Nephron progenitor cell (in vitro differentiated cells): ENCODE measurements around the gene CX3CL1.

ENCODE experiments used
- DNase-seq: peaks from one replicate; pipeline ENCODE4 v3.0.0; 2021
- H3K27ac Mint-ChIP-seq: 2 replicates; pipeline ENCODE4 v1.8.0; 2021; ENCODE audit warnings: mild to moderate bottlenecking, moderate library complexity, mixed read lengths
- H3K27me3 Mint-ChIP-seq: 2 replicates; pipeline ENCODE4 v1.8.0; 2021; ENCODE audit warnings: mild to moderate bottlenecking, low read depth, mixed read lengths; ENCODE audit not compliant: poor library complexity
- H3K36me3 Mint-ChIP-seq: 2 replicates; pipeline ENCODE4 v1.8.0; 2021; ENCODE audit warnings: low read depth, mixed read lengths
- H3K4me1 Mint-ChIP-seq: 2 replicates; pipeline ENCODE4 v1.8.0; 2021; ENCODE audit warnings: mixed read lengths
- H3K4me3 Mint-ChIP-seq: 2 replicates; pipeline ENCODE4 v1.8.0; 2021; ENCODE audit warnings: mild to moderate bottlenecking, moderate library complexity, mixed read lengths
- H3K9me3 Mint-ChIP-seq: 2 replicates; pipeline ENCODE4 v1.8.0; 2021; ENCODE audit warnings: mild to moderate bottlenecking, moderate library complexity, mixed read lengths
- TF ChIP-seq, protein P1 (sequence below): fragments of 200-600 bp; sonication (generic); IDR thresholded peaks from 2 replicates; pipeline ENCODE4 v1.5.0; 2021; ENCODE audit warnings: antibody characterized with exemption

CX3CL1 gene

DNA sequence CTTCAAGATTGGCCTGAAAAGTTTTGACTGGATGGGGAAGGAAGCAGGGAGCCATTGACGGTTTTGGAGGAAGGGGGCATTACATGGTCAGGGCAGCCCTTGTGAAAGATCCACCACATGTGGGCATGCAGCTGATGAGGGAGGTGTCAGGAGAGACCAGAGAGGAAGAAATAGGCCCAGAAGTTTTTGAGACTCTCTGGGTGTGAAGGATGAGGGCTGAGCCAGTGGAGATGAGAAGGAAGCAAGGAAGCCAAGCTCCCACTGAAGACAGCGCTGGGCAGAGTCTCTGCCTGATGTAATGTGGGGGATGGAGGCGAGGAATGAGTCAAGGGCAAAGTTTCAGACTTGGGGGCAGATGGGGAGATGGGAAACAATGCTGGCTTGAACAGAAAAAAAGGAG is 32.8 kb downstream of the CX3CL1 start:
- DNase-seq: no peak
- H3K9me3 Mint-ChIP-seq: no peaks in the 10 kb centered on the region
- no peak overlapping the region for H3K4me3 Mint-ChIP-seq
- H3K27ac Mint-ChIP-seq: peak overlapping the region; percentile 17
- TF ChIP-seq, protein P1, sequence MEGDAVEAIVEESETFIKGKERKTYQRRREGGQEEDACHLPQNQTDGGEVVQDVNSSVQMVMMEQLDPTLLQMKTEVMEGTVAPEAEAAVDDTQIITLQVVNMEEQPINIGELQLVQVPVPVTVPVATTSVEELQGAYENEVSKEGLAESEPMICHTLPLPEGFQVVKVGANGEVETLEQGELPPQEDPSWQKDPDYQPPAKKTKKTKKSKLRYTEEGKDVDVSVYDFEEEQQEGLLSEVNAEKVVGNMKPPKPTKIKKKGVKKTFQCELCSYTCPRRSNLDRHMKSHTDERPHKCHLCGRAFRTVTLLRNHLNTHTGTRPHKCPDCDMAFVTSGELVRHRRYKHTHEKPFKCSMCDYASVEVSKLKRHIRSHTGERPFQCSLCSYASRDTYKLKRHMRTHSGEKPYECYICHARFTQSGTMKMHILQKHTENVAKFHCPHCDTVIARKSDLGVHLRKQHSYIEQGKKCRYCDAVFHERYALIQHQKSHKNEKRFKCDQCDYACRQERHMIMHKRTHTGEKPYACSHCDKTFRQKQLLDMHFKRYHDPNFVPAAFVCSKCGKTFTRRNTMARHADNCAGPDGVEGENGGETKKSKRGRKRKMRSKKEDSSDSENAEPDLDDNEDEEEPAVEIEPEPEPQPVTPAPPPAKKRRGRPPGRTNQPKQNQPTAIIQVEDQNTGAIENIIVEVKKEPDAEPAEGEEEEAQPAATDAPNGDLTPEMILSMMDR: no peak
- H3K27me3 Mint-ChIP-seq: peaks cover 24% of the 10 kb centered on the region
- H3K36me3 Mint-ChIP-seq: no peaks in the 10 kb centered on the region
- peaks cover 11% of the 10 kb centered on the region for H3K4me1 Mint-ChIP-seq

GRCh38 chr16:57406881-57407280 is 34.6 kb downstream of the CX3CL1 start:
- TF ChIP-seq, protein P1: no peak
- Mint-ChIP-seq H3K4me1 (peaks cover 23% of the 10 kb centered on the region), H3K27me3 (peaks cover 35% of the 10 kb centered on the region), H3K9me3 (no peaks in the 10 kb centered on the region), H3K27ac (no peak overlapping the region), H3K4me3 (no peak overlapping the region), H3K36me3 (no peaks in the 10 kb centered on the region)
- DNase-seq: no peak

DNA sequence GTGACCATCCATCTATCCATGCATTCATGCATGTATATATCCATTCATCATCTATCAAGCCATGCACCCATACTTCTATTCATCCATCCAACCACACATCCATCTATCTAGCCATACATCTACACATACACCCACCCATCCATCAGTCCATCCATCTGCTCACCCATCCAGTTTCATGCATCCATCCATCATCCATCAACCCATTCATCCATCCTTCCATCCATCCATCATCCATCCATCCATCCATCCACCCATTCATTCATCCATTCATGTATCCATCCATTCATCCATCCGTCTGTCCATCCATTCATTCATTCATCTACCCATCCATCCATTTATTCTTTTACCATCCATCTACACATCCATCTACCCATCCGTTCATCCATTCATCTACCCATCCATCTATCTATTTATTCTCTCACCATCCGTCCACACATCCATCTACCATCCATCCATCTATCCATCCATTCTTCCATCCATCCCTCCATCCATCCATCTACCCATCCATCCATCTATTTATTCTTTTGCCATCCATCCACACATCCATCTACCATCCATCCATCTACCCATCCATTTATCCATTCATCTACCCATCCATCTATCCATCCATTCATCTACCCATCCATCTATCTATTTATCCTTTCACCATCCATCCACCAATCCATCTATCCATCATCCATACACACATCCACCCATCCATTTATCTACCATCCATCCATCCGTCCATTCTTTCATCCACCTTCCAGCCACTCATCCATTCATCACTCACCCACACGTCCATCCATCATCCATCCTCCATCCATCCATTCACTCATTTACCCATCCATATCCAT is 35.4 kb downstream of the CX3CL1 start:
- Mint-ChIP-seq H3K4me1 (peaks cover 23% of the 10 kb centered on the region), H3K27me3 (peaks cover 35% of the 10 kb centered on the region), H3K4me3 (no peak overlapping the region), H3K9me3 (no peaks in the 10 kb centered on the region), H3K36me3 (no peaks in the 10 kb centered on the region), H3K27ac (no peak overlapping the region)
- DNase-seq: no peak
- TF ChIP-seq, protein P1: no peak

- no peak for DNase-seq
- no peak overlapping the region for H3K4me3 Mint-ChIP-seq
- no peaks in the 10 kb centered on the region for H3K36me3 Mint-ChIP-seq
- TF ChIP-seq, protein P1: no peak
- no peaks in the 10 kb centered on the region for H3K9me3 Mint-ChIP-seq
- peaks cover 36% of the 10 kb centered on the region for H3K27me3 Mint-ChIP-seq
- no peak overlapping the region for H3K27ac Mint-ChIP-seq
- peaks cover 23% of the 10 kb centered on the region for H3K4me1 Mint-ChIP-seq
Measured at GRCh38 chr16:57409065-57409464, 36.8 kb downstream of the CX3CL1 start.

GRCh38 chr16:57409870-57410587 is 37.7 kb downstream of the CX3CL1 start:
- no peak overlapping the region for H3K27ac Mint-ChIP-seq
- TF ChIP-seq, protein P1: no peak
- peak; percentile 22 for DNase-seq
- no peaks in the 10 kb centered on the region for H3K9me3 Mint-ChIP-seq
- H3K4me3 Mint-ChIP-seq: no peak overlapping the region
- no peaks in the 10 kb centered on the region for H3K36me3 Mint-ChIP-seq
- peaks cover 26% of the 10 kb centered on the region for H3K4me1 Mint-ChIP-seq
- H3K27me3 Mint-ChIP-seq: peaks cover 28% of the 10 kb centered on the region
